A549 (cell line): ENCODE data around the gene MYBPC2. TPM values are rescaled to one million over a fixed set of nuclear protein-coding genes. Genes with fewer than 3 reads are reported as not detected.

Experiments
- ATAC-seq, 2 experiments: fragments of 200-7000 bp in 1 of 2; fragments of >200 bp in 1 of 2; cut with Nextera tagmentation in 1 of 2; cut with Tn5 transposase in 1 of 2; 3 replicates each; pipeline versions ENCODE4 v1.8.0 to v1.9.1; 2018 to 2020; ENCODE audit warnings: mild to moderate bottlenecking in 1 of 2, moderate library complexity in 1 of 2
- CTCF ChIA-PET: fragments of 300-600 bp; sonication (Branson Sonifier 250); formaldehyde crosslinking; extraction: SDS; loops from one replicate; lab custom pipeline; 2021; ENCODE audit warnings: antibody characterized with exemption, inconsistent platforms; lab: Yijun Ruan, JAX
- POLR2A ChIA-PET: fragments of 350-600 bp; formaldehyde crosslinking; extraction: SDS; loops from one replicate; lab custom pipeline; 2021; ENCODE audit warnings: antibody characterized with exemption, inconsistent platforms; lab: Yijun Ruan, JAX
- DNase-seq, 2 experiments: peaks; one replicate each; pipeline versions ENCODE4 v3.0.0 to v3.0.0-alpha.2; 2011 to 2016; ENCODE audit warnings: low read depth in 1 of 2, low spot score in 1 of 2
- FAIRE-seq: peaks from 2 replicates; lab custom pipeline; 2011; peaks lifted over from hg19 to GRCh38; lab: Jason Lieb, UNC
- H3K27ac ChIP-seq, 2 experiments: fragments of >200 bp; sonication (Bioruptor Twin); formaldehyde crosslinking; 3 replicates each; pipeline ENCODE4 v1.5.1; 2016 to 2017
- H3K4me1 ChIP-seq: fragments of >200 bp; sonication (Bioruptor Twin); formaldehyde crosslinking; 3 replicates; pipeline ENCODE4 v1.6.1; 2016
- H3K4me2 ChIP-seq: fragments of >200 bp; sonication (Bioruptor Twin); formaldehyde crosslinking; 3 replicates; pipeline ENCODE4 v1.6.1; 2016
- H3K4me3 ChIP-seq: fragments of >200 bp; sonication (Bioruptor Twin); formaldehyde crosslinking; 3 replicates; pipeline ENCODE4 v1.5.1; 2016
- H3K9me3 ChIP-seq: fragments of >200 bp; sonication (Bioruptor Twin); formaldehyde crosslinking; 3 replicates; pipeline ENCODE4 v1.6.1; 2016
- EP300 ChIP-seq, 2 experiments: fragments of >200 bp; sonication (Bioruptor Twin); formaldehyde crosslinking; IDR thresholded peaks; 2 replicates in 1 of 2; 3 replicates in 1 of 2; pipeline ENCODE4 v1.6.1; 2016 to 2017
- ESRRA ChIP-seq: fragments of 150-350 bp; IDR thresholded peaks from 2 replicates; pipeline ENCODE4 v1.6.1; 2014; ENCODE audit warnings: mild to moderate bottlenecking, low read length, borderline replicate concordance
- FOSL2 ChIP-seq, 2 experiments: fragments of 450-650 bp in 1 of 2; fragments of >200 bp in 1 of 2; sonication (Bioruptor Twin) in 1 of 2; formaldehyde crosslinking; IDR thresholded peaks; 2 replicates each; pipeline versions ENCODE4 v1.5.0 to v1.6.1; 2016 to 2020; ENCODE audit warnings: mild to moderate bottlenecking in 1 of 2, moderate library complexity in 1 of 2
- MAZ ChIP-seq: fragments of 150-350 bp; IDR thresholded peaks from 2 replicates; pipeline ENCODE4 v1.6.1; 2014; ENCODE audit warnings: antibody characterized with exemption, low read depth, low read length, borderline replicate concordance
- PBX3 ChIP-seq: IDR thresholded peaks from 2 replicates; pipeline ENCODE4 v1.6.1; 2012
- RAD21 ChIP-seq, 2 experiments: fragments of >200 bp in 1 of 2; sonication (Bioruptor Twin) in 1 of 2; formaldehyde crosslinking in 1 of 2; IDR thresholded peaks in 1 of 2; conservative IDR thresholded peaks in 1 of 2; 2 replicates in 1 of 2; 3 replicates in 1 of 2; pipeline ENCODE4 v1.6.1; 2012 to 2018; ENCODE audit warnings: inconsistent platforms in 1 of 2
- REST ChIP-seq: fragments of 200-600 bp; sonication (generic); IDR thresholded peaks from 2 replicates; pipeline ENCODE4 v1.6.1; 2016; ENCODE audit warnings: antibody characterized with exemption, mild to moderate bottlenecking, moderate library complexity
- RNF2 ChIP-seq: fragments of 200-600 bp; sonication (generic); IDR thresholded peaks from 2 replicates; pipeline ENCODE4 v1.6.1; 2016; ENCODE audit warnings: low read depth, mild to moderate bottlenecking, antibody characterized with exemption, moderate library complexity, borderline replicate concordance
- ZFP36 ChIP-seq: fragments of 450-650 bp; IDR thresholded peaks from 2 replicates; pipeline ENCODE4 v1.6.1; 2014; ENCODE audit warnings: borderline replicate concordance; ENCODE audit not compliant: partially characterized antibody
- WGBS: methylation state at CpG from one replicate; pipeline ENCODE4 v1.1.6; 2017; ENCODE audit errors: missing lambda C conversion rate; 5-methylcytosine and 5-hydroxymethylcytosine counted together
- polyA plus RNA-seq, 4 experiments: library from polyadenylated mRNA; depleted of rRNA in 3 of 4; stranded (reverse); fragments of >200 nt; fragmentation: RNase III in 1 of 4; extraction: RNeasy Plus Mini Kit Qiagen cat#74134 plus additional on column Dnase treatment in 1 of 4; gene quantifications; 2 replicates in 3 of 4; 3 replicates in 1 of 4; pipeline ENCODE4 v1.2.3, GENCODE V29; 2011 to 2017
- TF ChIP-seq, protein P1 (sequence below): fragments of >200 bp; sonication (Bioruptor Twin); formaldehyde crosslinking; IDR thresholded peaks from 3 replicates; pipeline ENCODE4 v1.5.1; 2016
- TF ChIP-seq, protein P2 (sequence below): fragments of 250-450 bp; sonication (Bioruptor Pico); IDR thresholded peaks from 2 replicates; pipeline ENCODE4 v1.5.0; 2021; ENCODE audit warnings: mild to moderate bottlenecking, moderate library complexity, borderline replicate concordance
- TF ChIP-seq, protein P3 (sequence below): IDR thresholded peaks from 2 replicates; pipeline ENCODE4 v1.6.1; 2012; ENCODE audit warnings: low read depth, borderline replicate concordance
- TF ChIP-seq, protein P4 (sequence below): fragments of >200 bp; sonication (Bioruptor Twin); formaldehyde crosslinking; IDR thresholded peaks from 3 replicates; pipeline ENCODE4 v1.6.1; 2016

Gene MYBPC2
- polyA plus RNA-seq, 2 of the 4 experiments (the other 2 are of a cell fraction) = 0.10 TPM; not detected in 1

- Histone ChIP-seq H3K4me1 (peaks cover 12% of the 10 kb centered on the region; the same call in 2 of the 3 replicates), H3K4me3 (no peak overlapping the region), H3K4me2 (no peak overlapping the region), H3K9me3 (no peaks in the 10 kb centered on the region), H3K27ac (no peak overlapping the region)
- WGBS = 87% methylated on average over 11 of the region's 11 CpGs
- ChIA-PET POLR2A (interaction anchor here (0.6 kb wide), 1 partner anchor 17 kb away, joined by 3 read pairs; no protein-coding TSS in a partner anchor), CTCF (interaction anchor here (0.6 to 4.3 kb wide), 8 partner anchors 28 to 483 kb away, joined by 3 to 28 read pairs (median 5); partner anchors contain the start of gene ZNF473)
- TF ChIP-seq RNF2 (no peak), ZFP36 (no peak), EP300 (IDR thresholded peaks at IDR 0.05) (no peak), MAZ (no peak), REST (no peak), PBX3 (no peak), RAD21 (conservative IDR thresholded peaks at IDR 0.05 in 1 of 2, IDR thresholded peaks at IDR 0.05 in 1 of 2) (no peak), FOSL2 (IDR thresholded peaks at IDR 0.05) (no peak), FOSL2 (CRISPR knock-in tag; IDR thresholded peaks at IDR 0.05) (no peak), ESRRA (no peak)
- TF ChIP-seq, protein P1, sequence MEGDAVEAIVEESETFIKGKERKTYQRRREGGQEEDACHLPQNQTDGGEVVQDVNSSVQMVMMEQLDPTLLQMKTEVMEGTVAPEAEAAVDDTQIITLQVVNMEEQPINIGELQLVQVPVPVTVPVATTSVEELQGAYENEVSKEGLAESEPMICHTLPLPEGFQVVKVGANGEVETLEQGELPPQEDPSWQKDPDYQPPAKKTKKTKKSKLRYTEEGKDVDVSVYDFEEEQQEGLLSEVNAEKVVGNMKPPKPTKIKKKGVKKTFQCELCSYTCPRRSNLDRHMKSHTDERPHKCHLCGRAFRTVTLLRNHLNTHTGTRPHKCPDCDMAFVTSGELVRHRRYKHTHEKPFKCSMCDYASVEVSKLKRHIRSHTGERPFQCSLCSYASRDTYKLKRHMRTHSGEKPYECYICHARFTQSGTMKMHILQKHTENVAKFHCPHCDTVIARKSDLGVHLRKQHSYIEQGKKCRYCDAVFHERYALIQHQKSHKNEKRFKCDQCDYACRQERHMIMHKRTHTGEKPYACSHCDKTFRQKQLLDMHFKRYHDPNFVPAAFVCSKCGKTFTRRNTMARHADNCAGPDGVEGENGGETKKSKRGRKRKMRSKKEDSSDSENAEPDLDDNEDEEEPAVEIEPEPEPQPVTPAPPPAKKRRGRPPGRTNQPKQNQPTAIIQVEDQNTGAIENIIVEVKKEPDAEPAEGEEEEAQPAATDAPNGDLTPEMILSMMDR = no peak
- TF ChIP-seq, protein P2, sequence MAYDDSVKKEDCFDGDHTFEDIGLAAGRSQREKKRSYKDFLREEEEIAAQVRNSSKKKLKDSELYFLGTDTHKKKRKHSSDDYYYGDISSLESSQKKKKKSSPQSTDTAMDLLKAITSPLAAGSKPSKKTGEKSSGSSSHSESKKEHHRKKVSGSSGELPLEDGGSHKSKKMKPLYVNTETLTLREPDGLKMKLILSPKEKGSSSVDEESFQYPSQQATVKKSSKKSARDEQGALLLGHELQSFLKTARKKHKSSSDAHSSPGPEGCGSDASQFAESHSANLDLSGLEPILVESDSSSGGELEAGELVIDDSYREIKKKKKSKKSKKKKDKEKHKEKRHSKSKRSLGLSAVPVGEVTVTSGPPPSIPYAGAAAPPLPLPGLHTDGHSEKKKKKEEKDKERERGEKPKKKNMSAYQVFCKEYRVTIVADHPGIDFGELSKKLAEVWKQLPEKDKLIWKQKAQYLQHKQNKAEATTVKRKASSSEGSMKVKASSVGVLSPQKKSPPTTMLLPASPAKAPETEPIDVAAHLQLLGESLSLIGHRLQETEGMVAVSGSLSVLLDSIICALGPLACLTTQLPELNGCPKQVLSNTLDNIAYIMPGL (CRISPR knock-in tag) = no peak
- DNase-seq = no peak
- no peak for ATAC-seq
- FAIRE-seq = no peak
Measured at GRCh38 chr19:50509366-50509765, 76.7 kb downstream of the MYBPC2 start.

- ChIA-PET CTCF (interaction anchor here (0.6 to 4.3 kb wide), 8 partner anchors 27 to 484 kb away, joined by 3 to 28 read pairs (median 4); partner anchors contain the start of gene ZNF473), POLR2A (interaction anchor here (1.0 kb wide), 1 partner anchor 181 kb away, joined by 3 read pairs; the partner anchor contains the start of gene KCNC3)
- peak overlapping the region; percentile 91 to 92 for H3K27ac ChIP-seq
- no peak for ATAC-seq
- 78% methylated on average over 22 of the region's 26 CpGs for WGBS
- no peak for DNase-seq
- H3K4me2 ChIP-seq = peak overlapping the region; percentile 94
- TF ChIP-seq ZFP36 = no peak
- TF ChIP-seq, protein P3, sequence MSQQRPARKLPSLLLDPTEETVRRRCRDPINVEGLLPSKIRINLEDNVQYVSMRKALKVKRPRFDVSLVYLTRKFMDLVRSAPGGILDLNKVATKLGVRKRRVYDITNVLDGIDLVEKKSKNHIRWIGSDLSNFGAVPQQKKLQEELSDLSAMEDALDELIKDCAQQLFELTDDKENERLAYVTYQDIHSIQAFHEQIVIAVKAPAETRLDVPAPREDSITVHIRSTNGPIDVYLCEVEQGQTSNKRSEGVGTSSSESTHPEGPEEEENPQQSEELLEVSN = no peak
- TF ChIP-seq, protein P4, sequence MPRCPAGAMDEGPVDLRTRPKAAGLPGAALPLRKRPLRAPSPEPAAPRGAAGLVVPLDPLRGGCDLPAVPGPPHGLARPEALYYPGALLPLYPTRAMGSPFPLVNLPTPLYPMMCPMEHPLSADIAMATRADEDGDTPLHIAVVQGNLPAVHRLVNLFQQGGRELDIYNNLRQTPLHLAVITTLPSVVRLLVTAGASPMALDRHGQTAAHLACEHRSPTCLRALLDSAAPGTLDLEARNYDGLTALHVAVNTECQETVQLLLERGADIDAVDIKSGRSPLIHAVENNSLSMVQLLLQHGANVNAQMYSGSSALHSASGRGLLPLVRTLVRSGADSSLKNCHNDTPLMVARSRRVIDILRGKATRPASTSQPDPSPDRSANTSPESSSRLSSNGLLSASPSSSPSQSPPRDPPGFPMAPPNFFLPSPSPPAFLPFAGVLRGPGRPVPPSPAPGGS = no peak
- H3K4me3 ChIP-seq = peak overlapping the region; percentile 76
- H3K9me3 ChIP-seq = no peaks in the 10 kb centered on the region
- H3K4me1 ChIP-seq = peaks cover 12% of the 10 kb centered on the region; the same call in 2 of the 3 replicates
- FAIRE-seq = no peak
Measured at GRCh38 chr19:50510121-50510670, 77.5 kb downstream of the MYBPC2 start.
